T-cell (primary cell): ENCODE results near the gene SDK1. TPM values are rescaled to one million over a fixed set of nuclear protein-coding genes. Genes with fewer than 3 reads are reported as not detected.

ENCODE experiments used
- ATAC-seq, 4 experiments: fragments of 200-7000 bp in 3 of 4; fragments of 150-1000 bp in 1 of 4; cut with Tn5 transposase; replicated peaks in 1 of 4; 1 replicate in 3 of 4; 2 replicates in 1 of 4; pipeline ENCODE4 v1.10.0; 2021; ENCODE audit warnings: moderate library complexity in 3 of 4, mild to moderate bottlenecking in 2 of 4, moderate number of reproducible peaks in 1 of 4
- CTCF ChIA-PET, 2 donors: fragments of 300-600 bp; sonication (Branson Sonifier 250); formaldehyde crosslinking; loops; one replicate each; lab custom pipeline; 2022; ENCODE audit warnings: antibody characterized with exemption in 2 of 2; lab: Charles Lee
- POLR2A ChIA-PET, 2 donors: fragments of 300-600 bp; sonication (Branson Sonifier 250); formaldehyde crosslinking; loops; one replicate each; lab custom pipeline; 2022; ENCODE audit warnings: antibody characterized with exemption in 2 of 2; lab: Charles Lee
- DNase-seq, 35 experiments: peaks; one replicate each; pipeline versions ENCODE4 v3.0.0 to v3.0.0-alpha.2; 2013 to 2023
- H3K27ac ChIP-seq: one replicate; pipeline ENCODE4 v1.5.1; 2013; ENCODE audit warnings: low read length
- H3K27me3 ChIP-seq, 2 experiments: replicated peaks in 1 of 2; 1 replicate in 1 of 2; 2 replicates in 1 of 2; pipeline versions ENCODE4 v1.6.1 to v1.7.0; 2013; ENCODE audit warnings: low read length in 1 of 2, mixed read lengths in 1 of 2; ENCODE audit not compliant: control insufficient read depth in 2 of 2, insufficient read depth in 2 of 2; ENCODE audit errors: extremely low read depth in 1 of 2
- H3K36me3 ChIP-seq, 2 donors: 1 replicate in 1 of 2; 2 replicates in 1 of 2; pipeline versions ENCODE4 v1.6.1 to v1.7.0; 2013; ENCODE audit warnings: low read length in 1 of 2; ENCODE audit not compliant: control insufficient read depth in 2 of 2, insufficient read depth in 1 of 2; ENCODE audit errors: extremely low read depth in 1 of 2
- H3K4me1 ChIP-seq, 2 experiments: 1 replicate in 1 of 2; 2 replicates in 1 of 2; pipeline versions ENCODE4 v1.6.1 to v1.7.0; 2013; ENCODE audit warnings: low read length in 2 of 2, mixed read lengths in 1 of 2; ENCODE audit not compliant: insufficient read depth in 2 of 2, control insufficient read depth in 1 of 2; ENCODE audit errors: extremely low read depth in 1 of 2
- H3K4me3 ChIP-seq, 2 donors: 1 replicate in 1 of 2; 2 replicates in 1 of 2; pipeline versions ENCODE4 v1.5.1 to v1.7.0; 2013; ENCODE audit warnings: mild to moderate bottlenecking in 2 of 2, low read length in 1 of 2, moderate library complexity in 1 of 2; ENCODE audit not compliant: control insufficient read depth in 1 of 2; ENCODE audit errors: extremely low read depth in 1 of 2
- H3K9me3 ChIP-seq: 2 replicates; pipeline ENCODE4 v1.7.0; 2013
- H3K27ac Mint-ChIP-seq, 2 donors: one replicate each; pipeline ENCODE4 v1.8.0; 2020 to 2021; ENCODE audit warnings: mild to moderate bottlenecking in 2 of 2, mixed read lengths in 2 of 2
- H3K27me3 Mint-ChIP-seq, 2 donors: one replicate each; pipeline ENCODE4 v1.8.0; 2021 to 2022; ENCODE audit warnings: mixed read lengths in 2 of 2
- H3K36me3 Mint-ChIP-seq: one replicate; pipeline ENCODE4 v1.8.0; 2021; ENCODE audit warnings: mixed read lengths
- H3K4me1 Mint-ChIP-seq, 3 donors: one replicate each; pipeline ENCODE4 v1.8.0; 2020 to 2022; ENCODE audit warnings: mixed read lengths in 3 of 3, mild to moderate bottlenecking in 1 of 3
- H3K4me3 Mint-ChIP-seq, 3 donors: one replicate each; pipeline ENCODE4 v1.8.0; 2020 to 2022; ENCODE audit warnings: mild to moderate bottlenecking in 3 of 3, mixed read lengths in 3 of 3, moderate library complexity in 3 of 3
- H3K9me3 Mint-ChIP-seq, 3 donors: one replicate each; pipeline ENCODE4 v1.8.0; 2020 to 2022; ENCODE audit warnings: mixed read lengths in 3 of 3
- WGBS: methylation state at CpG from one replicate; pipeline ENCODE4 v1.1.5; 2013; ENCODE audit warnings: missing lambda C conversion rate; ENCODE audit not compliant: insufficient coverage; 5-methylcytosine and 5-hydroxymethylcytosine counted together
- total RNA-seq, 35 experiments: library from RNA in 6 of 35; stranded (reverse) in 6 of 35; fragments of 120-200 nt in 1 of 35; gene quantifications; one replicate each; pipeline versions ENCODE4 v1.2.1 to v1.2.4 and lab custom pipeline; 2013 to 2026

The SDK1 gene
- total RNA-seq, 5 donors from 2014 or later (not counting 1 experiment from before 2014, with no cell fraction given): 0.47 to 1.7 (median 0.63) TPM

DNA sequence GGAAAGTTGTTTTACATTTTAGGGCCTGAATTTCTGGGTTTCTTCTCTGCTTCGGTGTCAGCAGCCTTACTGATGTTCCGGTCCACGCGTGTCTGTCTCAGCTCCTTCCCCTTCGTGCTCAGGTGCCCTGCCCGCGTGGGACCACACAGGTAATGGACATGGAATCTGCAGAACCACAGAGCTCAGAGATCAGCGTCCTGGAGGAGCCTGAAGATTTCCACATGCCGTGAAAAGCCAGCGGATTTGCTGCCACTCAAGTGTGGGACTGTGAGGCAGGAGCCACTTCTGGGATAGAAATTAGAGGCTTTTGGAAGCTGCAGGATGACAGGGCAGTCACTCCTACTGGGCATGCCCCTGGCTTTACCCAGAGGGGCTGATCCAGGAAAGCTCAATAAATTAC, 714.9 kb downstream of the SDK1 start:
- POLR2A ChIA-PET: no interaction called here
- Mint-ChIP-seq H3K4me1 (no peaks in the 10 kb centered on the region), H3K27ac (no peak overlapping the region), H3K27me3 (peaks cover 4 to 8% of the 10 kb centered on the region in 2 donors), H3K9me3 (peaks cover 3 to 9% (median 4%) of the 10 kb centered on the region in 3 donors), H3K4me3 (no peak overlapping the region), H3K36me3 (no peaks in the 10 kb centered on the region)
- no peaks in the 10 kb centered on the region for H3K4me1 ChIP-seq
- H3K4me3 ChIP-seq: no peak overlapping the region
- 92% methylated on average over 9 of the region's 10 CpGs for WGBS
- no peak for DNase-seq
- no peaks in the 10 kb centered on the region for H3K36me3 ChIP-seq
- no peaks in the 10 kb centered on the region for H3K9me3 ChIP-seq
- no peak overlapping the region for H3K27ac ChIP-seq
- ATAC-seq: no peak
- CTCF ChIA-PET: no interaction called here
- peaks cover 0 to 22% of the 10 kb centered on the region in 2 experiments for H3K27me3 ChIP-seq

GRCh38 chr7:4017081-4017480, 716.0 kb downstream of the SDK1 start:
- Mint-ChIP-seq H3K9me3 (peaks cover 3 to 9% (median 4%) of the 10 kb centered on the region in 3 donors), H3K27ac (no peak overlapping the region), H3K27me3 (peaks cover 3 to 5% of the 10 kb centered on the region in 2 donors), H3K4me3 (no peak overlapping the region), H3K36me3 (no peaks in the 10 kb centered on the region), H3K4me1 (no peaks in the 10 kb centered on the region)
- Histone ChIP-seq H3K9me3 (no peaks in the 10 kb centered on the region), H3K36me3 (no peaks in the 10 kb centered on the region), H3K4me3 (no peak overlapping the region), H3K4me1 (no peaks in the 10 kb centered on the region), H3K27me3 (peaks cover 0 to 22% of the 10 kb centered on the region in 2 experiments), H3K27ac (no peak overlapping the region)
- CTCF ChIA-PET: no interaction called here
- POLR2A ChIA-PET: no interaction called here
- ATAC-seq (no peak), DNase-seq (no peak)
- 93% methylated on average over 20 of the region's 21 CpGs for WGBS

DNA sequence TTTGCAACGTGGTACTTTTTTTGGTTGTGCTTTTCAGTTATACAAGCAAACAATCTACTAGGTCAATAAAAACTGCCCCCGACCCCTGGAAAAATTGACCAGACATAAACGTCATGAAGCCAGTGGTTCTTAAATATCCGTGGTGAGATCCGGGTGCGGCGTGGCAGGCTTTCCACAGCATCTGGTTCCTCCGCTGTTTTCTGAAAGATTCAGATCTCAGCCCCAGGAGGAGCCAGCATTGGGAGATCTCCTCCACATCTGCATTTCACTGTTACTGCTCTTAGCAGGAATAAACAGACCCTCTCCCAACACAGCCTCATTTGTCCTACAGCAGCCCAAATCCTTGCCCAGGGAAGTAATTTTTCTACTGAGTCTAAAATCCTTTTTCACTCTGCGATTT, 716.7 kb downstream of the SDK1 start:
- no peak overlapping the region for H3K27ac Mint-ChIP-seq
- H3K4me1 ChIP-seq: no peaks in the 10 kb centered on the region
- no peak overlapping the region for H3K4me3 ChIP-seq
- ChIA-PET CTCF (no interaction called here), POLR2A (no interaction called here)
- no peaks in the 10 kb centered on the region for H3K36me3 ChIP-seq
- H3K9me3 ChIP-seq: no peaks in the 10 kb centered on the region
- no peak overlapping the region for H3K27ac ChIP-seq
- 85% methylated on average over 7 of the region's 9 CpGs for WGBS
- no peak for ATAC-seq
- H3K27me3 ChIP-seq: peaks cover 0 to 22% of the 10 kb centered on the region in 2 experiments
- H3K9me3 Mint-ChIP-seq: peaks cover 3 to 9% (median 4%) of the 10 kb centered on the region in 3 donors
- H3K4me1 Mint-ChIP-seq: no peaks in the 10 kb centered on the region
- peaks cover 0 to 3% of the 10 kb centered on the region in 2 donors for H3K27me3 Mint-ChIP-seq
- no peak overlapping the region for H3K4me3 Mint-ChIP-seq
- DNase-seq: no peak
- no peaks in the 10 kb centered on the region for H3K36me3 Mint-ChIP-seq

- H3K27ac Mint-ChIP-seq: no peak overlapping the region
- ATAC-seq: no peak
- no peak overlapping the region for H3K4me3 Mint-ChIP-seq
- Histone ChIP-seq H3K4me3 (no peak overlapping the region), H3K36me3 (no peaks in the 10 kb centered on the region), H3K27me3 (peaks cover 0 to 20% of the 10 kb centered on the region in 2 experiments), H3K4me1 (no peaks in the 10 kb centered on the region), H3K27ac (no peak overlapping the region), H3K9me3 (no peaks in the 10 kb centered on the region)
- POLR2A ChIA-PET: no interaction called here
- 97% methylated on average over 6 of the region's 7 CpGs for WGBS
- no peak for DNase-seq
- peaks cover 3 to 9% (median 4%) of the 10 kb centered on the region in 3 donors for H3K9me3 Mint-ChIP-seq
- H3K4me1 Mint-ChIP-seq: no peaks in the 10 kb centered on the region
- H3K27me3 Mint-ChIP-seq: peaks cover 0 to 3% of the 10 kb centered on the region in 2 donors
- CTCF ChIA-PET: no interaction called here
- no peaks in the 10 kb centered on the region for H3K36me3 Mint-ChIP-seq
These were observed 717.7 kb downstream of the SDK1 start for GRCh38 chr7:4018601-4019316.

DNA sequence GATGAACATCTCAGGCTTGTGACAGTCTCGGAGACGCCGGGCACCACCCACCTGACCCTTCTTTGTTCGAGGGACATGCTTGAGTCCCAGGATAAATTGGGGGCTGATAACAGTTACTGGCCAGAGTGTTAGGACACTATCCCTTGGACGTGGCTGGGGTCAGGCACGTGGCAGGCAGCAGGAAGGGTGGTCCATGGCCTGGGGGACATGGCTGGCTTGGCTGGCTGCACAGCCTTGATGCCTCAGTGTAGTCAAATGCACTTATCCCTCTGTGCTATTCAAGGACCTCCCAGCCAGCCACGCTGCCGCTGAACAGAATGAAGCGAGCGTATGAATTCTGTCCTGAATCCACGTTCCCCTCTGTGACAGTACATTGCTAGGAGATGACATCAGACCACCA, 719.0 kb downstream of the SDK1 start:
- Mint-ChIP-seq H3K27ac (no peak overlapping the region), H3K4me3 (no peak overlapping the region), H3K27me3 (no peaks in the 10 kb centered on the region), H3K36me3 (no peaks in the 10 kb centered on the region), H3K4me1 (no peaks in the 10 kb centered on the region), H3K9me3 (peaks cover 3 to 9% (median 4%) of the 10 kb centered on the region in 3 donors)
- Histone ChIP-seq H3K9me3 (no peaks in the 10 kb centered on the region), H3K36me3 (no peaks in the 10 kb centered on the region), H3K27ac (no peak overlapping the region), H3K4me3 (no peak overlapping the region), H3K4me1 (no peaks in the 10 kb centered on the region), H3K27me3 (peaks cover 0 to 18% of the 10 kb centered on the region in 2 experiments)
- POLR2A ChIA-PET: no interaction called here
- WGBS: 78% methylated on average over 10 of the region's 11 CpGs
- CTCF ChIA-PET: no interaction called here
- DNase-seq (no peak), ATAC-seq (no peak)

DNA sequence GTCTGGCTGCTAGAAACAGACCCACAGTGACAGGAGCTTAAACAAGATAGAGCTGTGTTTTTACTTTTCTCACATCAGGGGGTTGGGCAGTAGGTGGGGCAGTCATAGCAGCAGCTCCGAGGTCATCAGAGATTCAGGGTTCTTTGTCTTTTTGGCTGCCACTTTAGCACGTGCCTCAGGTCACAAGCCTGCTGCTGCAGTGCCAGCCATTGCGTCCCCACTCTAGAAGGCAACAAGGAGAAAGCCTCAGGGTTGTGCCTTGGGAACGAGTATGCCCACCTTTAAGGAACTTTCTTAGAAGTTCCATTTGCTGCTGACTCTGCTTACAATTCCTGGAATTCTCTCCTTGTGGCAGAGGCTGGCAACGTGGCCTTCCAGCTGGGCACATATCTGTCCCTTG, 720.4 kb downstream of the SDK1 start:
- Histone ChIP-seq H3K27me3 (peaks cover 0 to 18% of the 10 kb centered on the region in 2 experiments), H3K27ac (no peak overlapping the region), H3K4me1 (no peaks in the 10 kb centered on the region), H3K4me3 (no peak overlapping the region), H3K9me3 (no peaks in the 10 kb centered on the region), H3K36me3 (no peaks in the 10 kb centered on the region)
- POLR2A ChIA-PET: no interaction called here
- 56% methylated on average over 4 of the region's 5 CpGs for WGBS
- Mint-ChIP-seq H3K27me3 (no peaks in the 10 kb centered on the region), H3K27ac (no peak overlapping the region), H3K4me1 (no peaks in the 10 kb centered on the region), H3K36me3 (no peaks in the 10 kb centered on the region), H3K4me3 (no peak overlapping the region), H3K9me3 (peaks cover 3 to 9% (median 4%) of the 10 kb centered on the region in 3 donors)
- CTCF ChIA-PET: no interaction called here
- ATAC-seq (no peak), DNase-seq (no peak)
